Mammary epithelial cell (primary cell): ENCODE measurements around the gene PRDM2.

ENCODE experiments used
- EZH2 ChIP-seq: IDR thresholded peaks from 2 replicates; pipeline ENCODE4 v1.6.1; 2012; ENCODE audit warnings: low read length, inconsistent platforms, borderline replicate concordance
- TF ChIP-seq, protein P1 (sequence below), 2 donors: IDR thresholded peaks in 1 of 2; conservative IDR thresholded peaks in 1 of 2; 2 replicates each; pipeline ENCODE4 v1.5.1; 2011 to 2012; ENCODE audit warnings: inconsistent platforms in 2 of 2, low read length in 2 of 2, mild to moderate bottlenecking in 2 of 2, control low read depth in 1 of 2, low read depth in 1 of 2; ENCODE audit not compliant: insufficient read depth in 1 of 2; ENCODE audit errors: extremely low read depth in 1 of 2

DNA sequence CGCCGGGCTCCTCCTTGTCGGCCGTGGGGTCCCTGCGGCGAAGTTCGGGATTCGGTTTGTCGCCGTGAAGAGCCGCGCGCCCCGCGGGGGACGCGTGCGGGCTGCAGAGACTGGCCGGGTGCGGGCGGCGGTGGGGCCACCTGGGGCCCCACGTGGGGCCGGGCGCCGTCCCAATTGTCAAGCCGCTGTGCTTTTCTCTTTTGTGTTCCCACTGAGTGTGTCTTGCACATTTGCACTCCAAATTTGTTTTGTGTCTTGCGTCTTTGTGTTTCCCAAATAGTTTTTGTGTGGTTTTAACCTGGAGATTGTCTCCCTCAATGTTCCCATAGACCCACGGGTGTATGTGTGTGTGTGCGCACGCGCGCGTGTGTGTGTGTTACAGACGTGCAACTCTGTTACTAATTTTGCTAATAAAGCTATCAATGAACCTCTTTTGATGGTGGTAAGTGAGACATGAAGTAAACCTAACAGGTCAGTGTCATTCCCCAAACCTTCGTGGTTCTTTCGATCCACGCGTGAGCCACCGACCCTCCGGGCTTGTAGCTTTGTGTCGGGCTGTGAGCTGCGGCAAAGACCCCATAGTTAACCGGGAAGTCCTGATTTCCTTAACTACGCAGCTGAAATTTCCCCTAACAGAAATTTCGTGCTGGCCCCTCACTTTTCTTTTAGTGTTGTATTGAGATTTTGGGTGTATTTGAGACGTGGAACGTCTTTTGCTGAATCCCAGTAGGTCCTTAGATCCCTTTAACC, 708 bp downstream of the PRDM2 start:
- TF ChIP-seq, protein P1, sequence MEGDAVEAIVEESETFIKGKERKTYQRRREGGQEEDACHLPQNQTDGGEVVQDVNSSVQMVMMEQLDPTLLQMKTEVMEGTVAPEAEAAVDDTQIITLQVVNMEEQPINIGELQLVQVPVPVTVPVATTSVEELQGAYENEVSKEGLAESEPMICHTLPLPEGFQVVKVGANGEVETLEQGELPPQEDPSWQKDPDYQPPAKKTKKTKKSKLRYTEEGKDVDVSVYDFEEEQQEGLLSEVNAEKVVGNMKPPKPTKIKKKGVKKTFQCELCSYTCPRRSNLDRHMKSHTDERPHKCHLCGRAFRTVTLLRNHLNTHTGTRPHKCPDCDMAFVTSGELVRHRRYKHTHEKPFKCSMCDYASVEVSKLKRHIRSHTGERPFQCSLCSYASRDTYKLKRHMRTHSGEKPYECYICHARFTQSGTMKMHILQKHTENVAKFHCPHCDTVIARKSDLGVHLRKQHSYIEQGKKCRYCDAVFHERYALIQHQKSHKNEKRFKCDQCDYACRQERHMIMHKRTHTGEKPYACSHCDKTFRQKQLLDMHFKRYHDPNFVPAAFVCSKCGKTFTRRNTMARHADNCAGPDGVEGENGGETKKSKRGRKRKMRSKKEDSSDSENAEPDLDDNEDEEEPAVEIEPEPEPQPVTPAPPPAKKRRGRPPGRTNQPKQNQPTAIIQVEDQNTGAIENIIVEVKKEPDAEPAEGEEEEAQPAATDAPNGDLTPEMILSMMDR (conservative IDR thresholded peaks at IDR 0.05 in 1 of 2, IDR thresholded peaks at IDR 0.05 in 1 of 2; ENCODE audit: extremely low read depth in 1 of 2, insufficient read depth in 1 of 2, low read depth in 1 of 2, low read length in 2 of 2), result no peak
- no peak for TF ChIP-seq EZH2
